ENCODE measurements around the gene MYRIP. TPM values are rescaled to one million over a fixed set of nuclear protein-coding genes. Genes with fewer than 3 reads are reported as not detected.
A peak's percentile ranks its signal among the peaks of the same experiment; 100 is the strongest.
"Not testable (repeated sequence)": the region's sequence is repeated elsewhere in the genome, so short reads cannot be mapped to it uniquely, and the experiment has no call there.

MYRIP gene
- polyA plus RNA-seq, 10 donors, result 0.83 to 1.5 (median 1.1) TPM

GRCh38 chr3:40129510-40129909 is 320.1 kb downstream of the MYRIP start:
- no peak for DNase-seq

GRCh38 chr3:40129981-40130380 is 320.6 kb downstream of the MYRIP start:
- DNase-seq, result peak in 2 of 3 donors; percentile 19 to 44

DNA sequence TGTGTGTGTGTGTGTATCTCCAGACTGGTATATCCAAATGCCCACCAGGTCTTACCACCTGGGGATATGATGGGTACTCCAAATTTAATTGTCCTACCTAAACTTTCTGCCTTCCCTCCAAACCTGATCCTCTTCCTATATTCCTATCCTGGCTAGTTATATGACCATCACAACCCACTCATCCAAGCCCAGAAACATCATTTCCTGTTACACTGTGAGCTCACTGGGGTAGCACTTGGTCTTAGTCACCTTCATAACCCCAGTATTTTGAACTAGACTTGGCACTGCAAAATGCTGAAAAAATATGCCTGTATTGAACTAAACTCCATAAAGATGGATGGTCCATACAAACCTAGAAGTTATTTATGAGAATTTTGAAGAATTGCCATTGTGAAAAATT is 321.3 kb downstream of the MYRIP start:
- no peak for DNase-seq

GRCh38 chr3:40133886-40134575 is 324.6 kb downstream of the MYRIP start:
- not testable (repeated sequence) for DNase-seq

GRCh38 chr3:40137591-40138295 is 328.3 kb downstream of the MYRIP start:
- DNase-seq, result no peak

DNA sequence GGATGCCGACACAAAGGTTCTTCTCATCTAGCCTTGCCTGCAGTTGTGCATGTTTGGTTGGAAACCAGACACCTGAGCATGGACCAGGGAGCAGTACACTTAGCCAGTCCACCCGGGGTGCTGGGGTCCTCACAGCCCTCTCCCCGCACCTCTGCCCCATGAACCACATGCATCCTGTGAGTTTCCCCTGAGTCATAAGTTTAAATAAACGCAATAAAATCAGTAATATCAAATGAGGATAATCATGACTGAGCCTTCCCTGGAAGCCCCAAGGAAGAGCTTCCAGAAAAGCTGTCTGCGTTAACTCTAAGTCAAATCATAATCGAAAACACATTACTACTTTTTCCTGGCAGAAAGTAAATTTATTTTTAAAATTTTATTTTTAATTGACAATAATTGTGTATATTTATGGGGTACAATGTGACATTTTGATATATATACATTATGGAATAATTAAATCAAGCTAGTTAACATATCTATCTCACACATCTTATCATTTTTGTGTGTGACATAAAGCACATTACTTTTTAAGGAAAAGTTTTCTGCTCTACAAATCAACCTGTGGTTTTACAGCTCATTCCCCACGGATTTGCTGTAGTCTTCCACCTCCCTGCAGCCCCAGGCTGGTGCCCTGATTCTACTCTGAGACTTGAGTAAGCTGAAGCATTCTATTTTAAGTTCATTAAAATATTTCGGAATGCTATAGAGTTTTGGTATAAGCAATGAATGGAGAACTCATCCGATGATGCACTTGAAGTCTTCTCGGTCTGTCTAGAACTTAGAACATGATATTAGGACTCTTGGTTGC is 334.1 kb downstream of the MYRIP start:
- DNase-seq, result no peak

GRCh38 chr3:40148827-40149226 is 339.4 kb downstream of the MYRIP start:
- no peak for DNase-seq

GRCh38 chr3:40152482-40153133 is 343.2 kb downstream of the MYRIP start:
- no peak for DNase-seq

DNA sequence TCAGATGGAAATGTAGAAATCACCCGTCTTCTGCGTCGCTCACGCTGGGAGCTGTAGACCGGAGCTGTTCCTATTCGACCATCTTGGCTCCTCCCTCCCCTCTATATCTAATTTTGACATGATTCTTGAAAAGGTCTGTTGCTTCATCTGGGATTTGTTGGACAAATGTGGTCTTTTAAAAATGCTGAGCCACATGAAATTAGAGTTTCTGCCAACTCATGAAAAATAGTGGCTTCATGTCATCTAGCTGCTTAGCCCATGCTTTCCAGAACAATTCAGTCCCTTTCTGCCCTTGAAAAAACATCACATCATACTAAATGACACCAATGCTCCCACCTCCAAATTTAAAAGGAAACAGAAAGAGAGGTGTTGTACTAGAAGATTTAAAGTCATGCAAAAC is 351.5 kb downstream of the MYRIP start:
- DNase-seq, result no peak

DNA sequence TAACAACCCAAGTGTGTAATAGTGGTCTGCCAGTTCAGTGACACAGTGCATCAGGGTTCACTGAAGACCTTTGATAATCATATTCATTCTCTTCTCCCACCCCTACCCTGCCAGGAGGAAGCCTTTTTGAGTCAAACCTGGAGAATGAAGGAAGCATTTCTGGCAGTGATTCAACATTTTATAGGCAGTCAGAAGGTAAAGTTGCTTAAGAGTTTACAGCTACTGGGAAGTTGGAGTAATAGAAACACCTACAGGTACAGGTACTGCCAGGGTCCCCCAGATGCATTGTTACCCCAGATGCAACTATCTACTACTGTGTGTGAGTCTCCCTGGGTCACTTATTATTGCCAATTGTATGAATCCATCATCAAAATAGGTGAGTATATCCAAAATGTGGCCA is 353.2 kb downstream of the MYRIP start:
- no peak for DNase-seq

- no peak for DNase-seq
Measured at GRCh38 chr3:40166997-40167396, 357.6 kb downstream of the MYRIP start.

GRCh38 chr3:40167958-40168357 is 358.5 kb downstream of the MYRIP start:
- no peak for DNase-seq

- no peak for DNase-seq
Measured at GRCh38 chr3:40169983-40170382, 360.6 kb downstream of the MYRIP start.

DNA sequence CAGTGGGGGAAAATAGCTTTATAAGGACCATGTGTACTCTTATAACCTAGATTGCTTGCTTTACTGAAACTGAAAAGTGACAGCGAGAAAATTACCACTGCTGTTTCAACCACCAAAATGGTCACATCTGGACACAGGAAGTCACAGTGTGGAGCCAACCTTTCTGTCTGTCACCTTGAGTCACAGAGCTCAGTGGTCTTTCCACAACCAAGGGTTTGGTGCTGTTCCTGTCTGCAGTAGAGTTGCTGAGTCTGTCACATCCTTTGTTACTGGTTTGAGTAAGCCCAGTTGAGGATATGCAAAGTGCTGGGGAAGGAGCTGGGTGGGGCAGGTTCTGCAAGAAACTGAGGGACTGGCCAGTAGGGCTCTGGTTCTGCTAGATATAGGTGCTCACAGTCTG is 361.0 kb downstream of the MYRIP start:
- no peak for DNase-seq

GRCh38 chr3:40172560-40172959 is 363.2 kb downstream of the MYRIP start:
- DNase-seq, result no peak

GRCh38 chr3:40173227-40173721 is 363.9 kb downstream of the MYRIP start:
- DNase-seq, result peak in 2 of 3 donors; percentile 20 to 36

- no peak for DNase-seq
Measured at GRCh38 chr3:40178012-40178594, 368.7 kb downstream of the MYRIP start.

DNA sequence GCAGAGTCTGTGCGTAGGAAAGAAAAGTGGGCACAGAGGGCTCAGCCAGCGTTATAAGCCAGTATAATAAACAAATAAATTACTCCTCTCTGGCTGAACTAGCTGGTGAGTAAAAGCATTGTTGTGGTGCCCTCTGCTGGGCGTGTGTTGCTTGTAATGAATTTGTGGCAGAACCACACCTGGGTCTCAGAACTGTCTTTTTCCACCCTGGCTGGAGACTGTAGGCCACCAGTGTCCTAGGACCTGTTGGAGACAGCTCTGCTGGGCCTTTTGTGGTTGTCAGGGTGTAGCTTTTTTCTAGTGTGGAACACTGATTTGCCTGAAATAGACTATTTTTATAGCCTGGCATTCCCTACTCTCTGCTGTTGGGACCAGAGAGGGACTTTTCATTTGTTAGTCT is 369.6 kb downstream of the MYRIP start:
- DNase-seq, result peak; percentile 48 to 80 (median 73)

DNA sequence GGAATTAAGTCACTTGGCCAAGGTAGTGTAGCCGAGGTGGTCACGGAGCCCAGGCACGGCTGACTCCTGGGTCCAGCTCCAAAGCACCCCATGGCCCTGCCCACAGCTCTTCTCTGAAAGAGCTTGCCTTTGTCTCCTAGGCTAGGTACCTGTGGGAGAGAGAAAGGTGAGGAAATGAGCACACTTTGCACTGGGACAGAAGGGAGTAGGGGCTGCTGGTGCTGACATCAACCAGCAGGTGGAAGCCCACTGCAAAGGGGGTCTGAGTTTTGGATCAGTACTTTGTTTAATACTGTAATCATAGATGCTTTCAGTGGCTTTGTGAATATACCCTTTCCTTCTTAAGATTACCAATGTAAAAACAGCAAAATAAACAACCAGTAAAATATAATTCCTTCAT is 371.8 kb downstream of the MYRIP start:
- DNase-seq, result no peak

DNA sequence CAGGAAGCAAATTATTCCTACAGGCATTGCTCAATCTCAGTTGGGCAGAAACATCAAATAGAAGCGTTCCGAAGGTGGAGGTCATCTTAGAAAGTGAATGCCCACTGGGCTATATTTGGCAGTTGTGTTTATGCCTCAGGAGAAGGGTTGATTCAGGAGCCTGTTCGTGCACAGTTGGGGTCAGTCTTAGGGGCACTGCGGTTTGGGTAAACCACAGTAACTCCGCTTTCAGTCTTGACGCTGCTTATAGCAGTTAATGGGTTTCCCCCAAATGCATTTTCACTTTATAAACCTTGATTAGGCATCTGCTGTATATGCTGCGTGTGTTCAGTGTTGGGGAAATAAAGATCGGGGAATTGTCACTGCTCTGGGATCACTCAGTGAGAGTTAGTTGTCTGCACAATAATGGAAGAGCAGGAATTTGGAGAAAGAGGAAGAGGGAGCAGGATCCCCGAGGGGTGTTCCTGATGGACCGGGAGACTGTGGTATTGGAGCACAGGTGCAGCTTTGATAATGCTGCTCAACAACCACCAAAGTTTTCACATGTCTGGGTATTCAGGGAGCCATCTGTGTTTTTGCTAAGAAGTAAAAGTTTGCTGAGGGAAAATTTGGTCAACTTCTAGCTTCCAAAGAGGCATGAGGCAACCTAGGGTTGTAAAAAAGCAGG is 375.8 kb downstream of the MYRIP start:
- no peak for DNase-seq

DNA sequence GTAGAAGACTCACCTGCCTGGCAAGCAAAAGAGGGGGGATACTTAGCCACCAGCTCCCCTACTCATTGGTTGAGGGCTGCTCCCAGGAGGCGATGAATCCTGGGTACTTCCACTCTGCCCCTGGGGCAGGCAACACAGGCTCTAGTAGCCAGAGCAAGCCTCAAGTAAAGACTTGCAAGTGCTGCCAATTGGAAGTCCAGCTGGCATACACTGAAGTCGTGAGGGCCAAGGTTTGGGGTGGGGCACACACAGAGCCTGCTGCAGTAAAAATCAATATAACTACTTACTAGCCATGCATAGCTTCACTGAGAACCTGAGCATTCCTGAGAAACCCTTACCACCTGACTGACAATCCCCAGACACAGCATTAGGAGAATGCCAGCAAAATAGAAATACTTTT is 377.1 kb downstream of the MYRIP start:
- DNase-seq, result no peak

Data from muscle of back (tissue), 11 donors.